HepG2 (cell line): ENCODE data around the gene CPA5. TPM values are rescaled to one million over a fixed set of nuclear protein-coding genes. Genes with fewer than 3 reads are reported as not detected.

ENCODE experiments used
- ATAC-seq: fragments of 200-7000 bp; cut with Tn5 transposase; 3 replicates; pipeline ENCODE4 v1.9.1; 2020; ENCODE audit warnings: mild to moderate bottlenecking, moderate library complexity
- BruUV-seq: library from RNA; stranded (reverse); fragments of 400-500 nt; replicated peaks from 2 replicates; lab custom pipeline; 2021; lab: Mats Ljungman, UMichigan
- CTCF ChIA-PET: fragments of 300-600 bp; formaldehyde crosslinking; extraction: SDS; loops from one replicate; lab custom pipeline; 2021; ENCODE audit warnings: low total read pairs, inconsistent platforms, low intra/inter-chr PET ratio; lab: Yijun Ruan, JAX
- POLR2A ChIA-PET: fragments of 350-600 bp; sonication (Branson Sonifier 250); formaldehyde crosslinking; loops from one replicate; lab custom pipeline; 2020; ENCODE audit warnings: antibody characterized with exemption, inconsistent platforms; lab: Yijun Ruan, JAX
- DNase-seq: peaks from one replicate; pipeline ENCODE4 v3.0.0-alpha.2; 2015; ENCODE audit warnings: low spot score
- FAIRE-seq: peaks from 3 replicates; lab custom pipeline; 2011; peaks lifted over from hg19 to GRCh38; lab: Jason Lieb, UNC
- H2AFZ ChIP-seq: one replicate; pipeline ENCODE4 v1.6.1; 2011; ENCODE audit warnings: low read length, inconsistent platforms
- H3K27ac ChIP-seq: fragments of 300-600 bp; 3 replicates; pipeline ENCODE4 v1.8.0; 2011; ENCODE audit warnings: mixed run types, mild to moderate bottlenecking, mixed read lengths, low read length, inconsistent platforms; ENCODE audit not compliant: insufficient read depth; ENCODE audit errors: extremely low read length
- H3K27me3 ChIP-seq, 2 experiments: fragments of 200-600 bp in 1 of 2; 2 replicates in 1 of 2; 3 replicates in 1 of 2; pipeline versions ENCODE4 v1.6.0 to v1.8.0; 2011; ENCODE audit warnings: low read length in 2 of 2, mild to moderate bottlenecking in 2 of 2, moderate library complexity in 2 of 2, inconsistent platforms in 1 of 2; ENCODE audit not compliant: insufficient read depth in 2 of 2, control insufficient read depth in 1 of 2
- H3K36me3 ChIP-seq, 2 experiments: fragments of 200-600 bp in 1 of 2; replicated peaks in 1 of 2; 2 replicates in 1 of 2; 3 replicates in 1 of 2; pipeline versions ENCODE4 v1.5.1 to v1.8.0; 2011; ENCODE audit warnings: low read length in 2 of 2, inconsistent platforms in 1 of 2; ENCODE audit not compliant: insufficient read depth in 2 of 2, control insufficient read depth in 1 of 2
- H3K4me1 ChIP-seq: 2 replicates; pipeline ENCODE4 v1.5.1; 2012; ENCODE audit warnings: low read length, inconsistent platforms; ENCODE audit not compliant: insufficient read depth
- H3K4me2 ChIP-seq: 2 replicates; pipeline ENCODE4 v1.6.0; 2011; ENCODE audit warnings: low read depth, low read length, inconsistent platforms
- H3K4me3 ChIP-seq, 3 experiments: fragments of 200-600 bp in 1 of 3; sonication (generic), shearing (Covaris generic) in 1 of 3; replicated peaks in 1 of 3; 2 replicates each; pipeline ENCODE4 v1.5.1; 2011 to 2016; ENCODE audit warnings: low read length in 3 of 3, inconsistent platforms in 2 of 3, low read depth in 2 of 3, mild to moderate bottlenecking in 2 of 3, control low read depth in 1 of 3, mixed read lengths in 1 of 3; ENCODE audit not compliant: insufficient read depth in 1 of 3
- H3K79me2 ChIP-seq: one replicate; pipeline ENCODE4 v1.6.1; 2011; ENCODE audit warnings: low read length, inconsistent platforms; ENCODE audit not compliant: insufficient read depth
- H3K9ac ChIP-seq: 2 replicates; pipeline ENCODE4 v1.6.0; 2011; ENCODE audit warnings: mild to moderate bottlenecking, low read depth, low read length, inconsistent platforms; ENCODE audit not compliant: insufficient read depth
- H3K9me3 ChIP-seq: 2 replicates; pipeline ENCODE4 v1.5.1; 2012; ENCODE audit warnings: mild to moderate bottlenecking, low read length
- H4K20me1 ChIP-seq: 2 replicates; pipeline ENCODE4 v1.6.0; 2011; ENCODE audit warnings: inconsistent platforms, mild to moderate bottlenecking, low read length, moderate library complexity; ENCODE audit not compliant: insufficient read depth
- DNMT1 ChIP-seq: sonication (generic); formaldehyde crosslinking; IDR thresholded peaks from 2 replicates; pipeline ENCODE4 v1.5.1; 2020; ENCODE audit warnings: mild to moderate bottlenecking, missing genetic modification reagents
- EED ChIP-seq: sonication (generic); formaldehyde crosslinking; IDR thresholded peaks from 2 replicates; pipeline ENCODE4 v1.5.0; 2020; ENCODE audit warnings: mild to moderate bottlenecking, missing genetic modification reagents
- EP300 ChIP-seq, 3 experiments: sonication (generic) in 1 of 3; formaldehyde crosslinking in 1 of 3; IDR thresholded peaks; 2 replicates each; pipeline versions ENCODE4 v1.5.1 to v1.6.1; 2011 to 2020; ENCODE audit warnings: low read depth in 2 of 3, low read length in 2 of 3, borderline replicate concordance in 1 of 3, improper control_type of control experiment in 1 of 3, mild to moderate bottlenecking in 1 of 3, missing genetic modification reagents in 1 of 3, moderate library complexity in 1 of 3
- GABPA ChIP-seq, 2 experiments: IDR thresholded peaks; 2 replicates each; pipeline ENCODE4 v1.6.1; 2011 to 2016; ENCODE audit warnings: low read depth in 2 of 2, low read length in 1 of 2, missing biosample characterization in 1 of 2, missing genetic modification characterization in 1 of 2
- KAT2B ChIP-seq: fragments of 150-350 bp; IDR thresholded peaks from 2 replicates; pipeline ENCODE4 v1.6.1; 2014; ENCODE audit warnings: low read depth, low read length, borderline replicate concordance
- KLF13 ChIP-seq: sonication (generic); formaldehyde crosslinking; IDR thresholded peaks from 2 replicates; pipeline ENCODE4 v1.4.0; 2020; ENCODE audit warnings: mild to moderate bottlenecking, missing genetic modification reagents
- MAF1 ChIP-seq: sonication (generic); formaldehyde crosslinking; IDR thresholded peaks from 2 replicates; pipeline ENCODE4 v1.5.0; 2020; ENCODE audit warnings: missing genetic modification reagents, borderline replicate concordance
- PAX8 ChIP-seq: sonication (generic); formaldehyde crosslinking; IDR thresholded peaks from 2 replicates; pipeline ENCODE4 v1.8.0; 2022; ENCODE audit warnings: mild to moderate bottlenecking, missing genetic modification reagents, borderline replicate concordance
- SKI ChIP-seq: fragments of 450-650 bp; IDR thresholded peaks from one replicate; pipeline ENCODE4 v1.6.1; 2018; ENCODE audit warnings: mild to moderate bottlenecking; ENCODE audit not compliant: partially characterized antibody
- SNAI1 ChIP-seq: sonication (generic); formaldehyde crosslinking; IDR thresholded peaks from 2 replicates; pipeline ENCODE4 v1.5.0; 2020; ENCODE audit warnings: mild to moderate bottlenecking, missing genetic modification reagents, borderline replicate concordance
- ZBTB20 ChIP-seq: sonication (generic); formaldehyde crosslinking; IDR thresholded peaks from 2 replicates; pipeline ENCODE4 v1.8.1; 2023; ENCODE audit warnings: missing genetic modification reagents, low read depth, mild to moderate bottlenecking, borderline replicate concordance
- ZNF331 ChIP-seq: sonication (generic); formaldehyde crosslinking; IDR thresholded peaks from 2 replicates; pipeline ENCODE4 v1.4.0; 2020; ENCODE audit warnings: missing genetic modification reagents
- ZNF350 ChIP-seq: sonication (generic); formaldehyde crosslinking; IDR thresholded peaks from 2 replicates; pipeline ENCODE4 v1.4.0; 2020; ENCODE audit warnings: mild to moderate bottlenecking, low read depth, missing genetic modification reagents, borderline replicate concordance
- ZNF557 ChIP-seq: sonication (generic); formaldehyde crosslinking; IDR thresholded peaks from 2 replicates; pipeline ENCODE4 v1.4.0; 2020; ENCODE audit warnings: missing genetic modification reagents
- WGBS: methylation state at CpG from one replicate; pipeline ENCODE4 v1.1.6; 2017; ENCODE audit warnings: low lambda C conversion rate; 5-methylcytosine and 5-hydroxymethylcytosine counted together
- in situ Hi-C: cut with HindIII; loops from 2 replicates; pipeline ENCODE4 v1.10.0; 2017; ENCODE audit warnings: low pct_unique_long_range_greater_than_20kb; ENCODE audit not compliant: extremely low pct_ligation_motif_present
- intact Hi-C: fragments of 100-400 bp; cut with micrococcal nuclease; formaldehyde crosslinking; loops from one replicate; pipeline ENCODE4 v1.10.0; 2022; ENCODE audit not compliant: unreplicated experiment
- polyA plus RNA-seq, 8 experiments: library from polyadenylated mRNA; depleted of rRNA in 3 of 8; stranded (reverse) in 7 of 8; unstranded in 1 of 8; fragments of >200 nt; fragmentation: Illumina TruSeq in 4 of 8; extraction: Trizol in 4 of 8; gene quantifications; 2 replicates each; pipeline versions ENCODE4 v1.2.1 to v1.2.3, GENCODE V29; 2011 to 2016; ENCODE audit warnings: low read depth in 4 of 8, missing spikeins in 1 of 8, mixed read lengths in 1 of 8; ENCODE audit not compliant: insufficient read depth in 1 of 8
- total RNA-seq, 5 experiments: library from RNA; depleted of rRNA; stranded (reverse); fragments of >200 nt; fragmentation: Illumina TruSeq; extraction: Trizol; gene quantifications; 2 replicates each; pipeline ENCODE4 v1.2.3, GENCODE V29; 2016; ENCODE audit warnings: low read depth in 1 of 5
- TF ChIP-seq, protein P1 (sequence below): sonication (generic); formaldehyde crosslinking; IDR thresholded peaks from 2 replicates; pipeline ENCODE4 v1.4.0; 2020; ENCODE audit warnings: missing genetic modification reagents; ENCODE audit errors: not compliant biosample characterization
- TF ChIP-seq, protein P2 (sequence below): sonication (generic); formaldehyde crosslinking; IDR thresholded peaks from 2 replicates; pipeline ENCODE4 v1.5.0; 2020; ENCODE audit warnings: missing genetic modification reagents
- TF ChIP-seq, protein P3 (sequence below): sonication (generic); formaldehyde crosslinking; IDR thresholded peaks from 2 replicates; pipeline ENCODE4 v1.4.0; 2020; ENCODE audit warnings: missing genetic modification reagents

Gene CPA5
- total and polyA plus RNA-seq, 2 of the 13 experiments (the other 11 are each of a cell fraction or from before 2014, with no cell fraction given): 0.48 TPM; not detected in 1

DNA sequence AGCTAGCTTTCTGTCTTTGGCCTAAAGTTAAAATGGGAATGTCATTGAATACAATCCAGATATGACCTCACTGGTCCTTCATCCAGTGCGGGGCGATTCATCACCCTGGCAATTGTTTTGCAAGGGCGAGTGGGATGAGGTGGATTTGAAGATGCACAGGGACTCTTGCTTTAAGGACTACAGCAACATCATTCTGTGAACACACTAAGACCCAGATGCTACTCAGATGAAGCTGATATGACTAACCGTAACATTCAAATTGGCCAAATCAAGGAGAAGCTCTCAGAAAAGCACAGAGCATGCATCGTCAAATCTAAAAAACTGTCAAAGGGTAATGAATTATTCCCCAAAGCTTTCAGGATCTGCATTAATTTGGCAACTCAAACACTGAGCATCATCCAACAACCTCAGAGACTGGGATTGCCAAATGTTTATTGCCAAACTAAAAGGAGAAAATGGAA lies 48.5 kb downstream of the CPA5 start:
- Histone ChIP-seq H3K27me3 (no peaks in the 10 kb centered on the region), H3K4me3 (no peak overlapping the region), H3K36me3 (no peaks in the 10 kb centered on the region), H3K27ac (no peak overlapping the region), H3K4me2 (no peak overlapping the region), H3K9ac (no peak overlapping the region), H3K9me3 (no peaks in the 10 kb centered on the region), H3K4me1 (no peaks in the 10 kb centered on the region; the same call in 1 of the 2 replicates), H2AFZ (no peak overlapping the region), H4K20me1 (no peaks in the 10 kb centered on the region), H3K79me2 (no peaks in the 10 kb centered on the region)
- POLR2A ChIA-PET: no interaction called here
- WGBS: 87% methylated on average over 5 of the region's 5 CpGs
- intact Hi-C loops (no loop called here), in situ Hi-C loops (no loop called here)
- ATAC-seq (no peak), FAIRE-seq (no peak), DNase-seq (no peak)
- CTCF ChIA-PET: no interaction called here
- no TSS peak for BruUV-seq
- TF ChIP-seq EED (CRISPR knock-in tag) (no peak), GABPA (IDR thresholded peaks at IDR 0.05; ENCODE audit: low read depth, low read length) (no peak), GABPA (CRISPR knock-in tag; IDR thresholded peaks at IDR 0.05; ENCODE audit: low read depth) (no peak), PAX8 (CRISPR knock-in tag) (no peak), KAT2B (no peak), ZNF331 (CRISPR knock-in tag) (no peak), MAF1 (CRISPR knock-in tag) (no peak), DNMT1 (CRISPR knock-in tag) (no peak), SNAI1 (no peak), KLF13 (CRISPR knock-in tag) (no peak), SKI (no peak), ZNF557 (CRISPR knock-in tag) (no peak), ZBTB20 (no peak), EP300 (IDR thresholded peaks at IDR 0.05; ENCODE audit: low read depth in 2 of 2, low read length in 2 of 2) (no peak), EP300 (CRISPR knock-in tag; IDR thresholded peaks at IDR 0.05; ENCODE audit: borderline replicate concordance) (no peak), ZNF350 (CRISPR knock-in tag) (no peak)
- TF ChIP-seq, protein P1, sequence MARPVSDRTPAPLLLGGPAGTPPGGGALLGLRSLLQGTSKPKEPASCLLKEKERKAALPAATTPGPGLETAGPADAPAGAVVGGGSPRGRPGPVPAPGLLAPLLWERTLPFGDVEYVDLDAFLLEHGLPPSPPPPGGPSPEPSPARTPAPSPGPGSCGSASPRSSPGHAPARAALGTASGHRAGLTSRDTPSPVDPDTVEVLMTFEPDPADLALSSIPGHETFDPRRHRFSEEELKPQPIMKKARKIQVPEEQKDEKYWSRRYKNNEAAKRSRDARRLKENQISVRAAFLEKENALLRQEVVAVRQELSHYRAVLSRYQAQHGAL (CRISPR knock-in tag): no peak
- TF ChIP-seq, protein P2, sequence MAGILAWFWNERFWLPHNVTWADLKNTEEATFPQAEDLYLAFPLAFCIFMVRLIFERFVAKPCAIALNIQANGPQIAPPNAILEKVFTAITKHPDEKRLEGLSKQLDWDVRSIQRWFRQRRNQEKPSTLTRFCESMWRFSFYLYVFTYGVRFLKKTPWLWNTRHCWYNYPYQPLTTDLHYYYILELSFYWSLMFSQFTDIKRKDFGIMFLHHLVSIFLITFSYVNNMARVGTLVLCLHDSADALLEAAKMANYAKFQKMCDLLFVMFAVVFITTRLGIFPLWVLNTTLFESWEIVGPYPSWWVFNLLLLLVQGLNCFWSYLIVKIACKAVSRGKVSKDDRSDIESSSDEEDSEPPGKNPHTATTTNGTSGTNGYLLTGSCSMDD (CRISPR knock-in tag): no peak
- TF ChIP-seq, protein P3, sequence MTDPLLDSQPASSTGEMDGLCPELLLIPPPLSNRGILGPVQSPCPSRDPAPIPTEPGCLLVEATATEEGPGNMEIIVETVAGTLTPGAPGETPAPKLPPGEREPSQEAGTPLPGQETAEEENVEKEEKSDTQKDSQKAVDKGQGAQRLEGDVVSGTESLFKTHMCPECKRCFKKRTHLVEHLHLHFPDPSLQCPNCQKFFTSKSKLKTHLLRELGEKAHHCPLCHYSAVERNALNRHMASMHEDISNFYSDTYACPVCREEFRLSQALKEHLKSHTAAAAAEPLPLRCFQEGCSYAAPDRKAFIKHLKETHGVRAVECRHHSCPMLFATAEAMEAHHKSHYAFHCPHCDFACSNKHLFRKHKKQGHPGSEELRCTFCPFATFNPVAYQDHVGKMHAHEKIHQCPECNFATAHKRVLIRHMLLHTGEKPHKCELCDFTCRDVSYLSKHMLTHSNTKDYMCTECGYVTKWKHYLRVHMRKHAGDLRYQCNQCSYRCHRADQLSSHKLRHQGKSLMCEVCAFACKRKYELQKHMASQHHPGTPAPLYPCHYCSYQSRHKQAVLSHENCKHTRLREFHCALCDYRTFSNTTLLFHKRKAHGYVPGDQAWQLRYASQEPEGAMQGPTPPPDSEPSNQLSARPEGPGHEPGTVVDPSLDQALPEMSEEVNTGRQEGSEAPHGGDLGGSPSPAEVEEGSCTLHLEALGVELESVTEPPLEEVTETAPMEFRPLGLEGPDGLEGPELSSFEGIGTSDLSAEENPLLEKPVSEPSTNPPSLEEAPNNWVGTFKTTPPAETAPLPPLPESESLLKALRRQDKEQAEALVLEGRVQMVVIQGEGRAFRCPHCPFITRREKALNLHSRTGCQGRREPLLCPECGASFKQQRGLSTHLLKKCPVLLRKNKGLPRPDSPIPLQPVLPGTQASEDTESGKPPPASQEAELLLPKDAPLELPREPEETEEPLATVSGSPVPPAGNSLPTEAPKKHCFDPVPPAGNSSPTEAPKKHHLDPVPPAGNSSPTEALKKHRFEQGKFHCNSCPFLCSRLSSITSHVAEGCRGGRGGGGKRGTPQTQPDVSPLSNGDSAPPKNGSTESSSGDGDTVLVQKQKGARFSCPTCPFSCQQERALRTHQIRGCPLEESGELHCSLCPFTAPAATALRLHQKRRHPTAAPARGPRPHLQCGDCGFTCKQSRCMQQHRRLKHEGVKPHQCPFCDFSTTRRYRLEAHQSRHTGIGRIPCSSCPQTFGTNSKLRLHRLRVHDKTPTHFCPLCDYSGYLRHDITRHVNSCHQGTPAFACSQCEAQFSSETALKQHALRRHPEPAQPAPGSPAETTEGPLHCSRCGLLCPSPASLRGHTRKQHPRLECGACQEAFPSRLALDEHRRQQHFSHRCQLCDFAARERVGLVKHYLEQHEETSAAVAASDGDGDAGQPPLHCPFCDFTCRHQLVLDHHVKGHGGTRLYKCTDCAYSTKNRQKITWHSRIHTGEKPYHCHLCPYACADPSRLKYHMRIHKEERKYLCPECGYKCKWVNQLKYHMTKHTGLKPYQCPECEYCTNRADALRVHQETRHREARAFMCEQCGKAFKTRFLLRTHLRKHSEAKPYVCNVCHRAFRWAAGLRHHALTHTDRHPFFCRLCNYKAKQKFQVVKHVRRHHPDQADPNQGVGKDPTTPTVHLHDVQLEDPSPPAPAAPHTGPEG (CRISPR knock-in tag): no peak
